GM18519 (cell line): ENCODE measurements around the gene MEF2A.

Experiments used
- ATAC-seq: cut with Tn5 transposase; IDR thresholded peaks from one replicate; pipeline ENCODE4 v1.9.1; 2021; ENCODE audit warnings: mild to moderate bottlenecking, moderate library complexity; ENCODE audit not compliant: unreplicated experiment, low FRiP score

Gene MEF2A

GRCh38 chr15:99604865-99605264 lies 39.1 kb downstream of the MEF2A start:
- no peak for ATAC-seq

- ATAC-seq: no peak
Observed at GRCh38 chr15:99605490-99605931, 39.7 kb downstream of the MEF2A start.

- ATAC-seq: no peak
Observed at GRCh38 chr15:99605990-99606389, 40.2 kb downstream of the MEF2A start.

GRCh38 chr15:99606646-99607045 lies 40.9 kb downstream of the MEF2A start:
- no peak for ATAC-seq

- ATAC-seq: no peak
Observed at GRCh38 chr15:99613481-99613880, 47.7 kb downstream of the MEF2A start.

- no peak for ATAC-seq
Observed at GRCh38 chr15:99613887-99614647, 48.3 kb downstream of the MEF2A start.

GRCh38 chr15:99614749-99615288 lies 49.0 kb downstream of the MEF2A start:
- ATAC-seq: no peak

- no peak for ATAC-seq
Observed at GRCh38 chr15:99615460-99615859, 49.7 kb downstream of the MEF2A start.

GRCh38 chr15:99616129-99616528 lies 50.3 kb downstream of the MEF2A start:
- no peak for ATAC-seq

- no peak for ATAC-seq
Observed at GRCh38 chr15:99616773-99617342, 51.1 kb downstream of the MEF2A start.

- no peak for ATAC-seq
Observed at GRCh38 chr15:99618941-99619411, 53.2 kb downstream of the MEF2A start.

GRCh38 chr15:99619712-99620111 lies 53.9 kb downstream of the MEF2A start:
- no peak for ATAC-seq

GRCh38 chr15:99620178-99620577 lies 54.4 kb downstream of the MEF2A start:
- ATAC-seq: no peak

GRCh38 chr15:99621767-99622166 lies 56.0 kb downstream of the MEF2A start:
- ATAC-seq: no peak

GRCh38 chr15:99628374-99629001 lies 62.7 kb downstream of the MEF2A start:
- no peak for ATAC-seq

GRCh38 chr15:99630607-99631131 lies 64.9 kb downstream of the MEF2A start:
- peak; percentile 16 for ATAC-seq

- peak; percentile 77 for ATAC-seq
Observed at GRCh38 chr15:99631255-99631654, 65.5 kb downstream of the MEF2A start.

GRCh38 chr15:99632521-99632920 lies 66.7 kb downstream of the MEF2A start:
- no peak for ATAC-seq

- ATAC-seq: no peak
Observed at GRCh38 chr15:99633655-99634054, 67.9 kb downstream of the MEF2A start.

- ATAC-seq: no peak
Observed at GRCh38 chr15:99634576-99634975, 68.8 kb downstream of the MEF2A start.

- no peak for ATAC-seq
Observed at GRCh38 chr15:99635145-99635544, 69.4 kb downstream of the MEF2A start.
